MM.1S (cell line): Measurements from ENCODE around the gene PLAC8L1.

Experiments used
- DNase-seq: peaks from one replicate; pipeline ENCODE4 v3.0.0-alpha.2; 2015
- H2AFZ ChIP-seq: fragments of 300-600 bp; sonication (generic); 2 replicates; pipeline ENCODE4 v1.6.0; 2016; ENCODE audit warnings: antibody characterized with exemption, low read length
- H3F3A ChIP-seq: fragments of 300-600 bp; sonication (generic); 2 replicates; pipeline ENCODE4 v1.6.1; 2016; ENCODE audit warnings: mild to moderate bottlenecking, antibody characterized with exemption, low read length, moderate library complexity, mixed read lengths; ENCODE audit not compliant: insufficient read depth
- H3K27ac ChIP-seq: fragments of 300-600 bp; sonication (generic); 2 replicates; pipeline ENCODE4 v1.5.1; 2016; ENCODE audit warnings: mild to moderate bottlenecking, low read length
- H3K27me3 ChIP-seq: fragments of 300-600 bp; sonication (generic); replicated peaks from 2 replicates; pipeline ENCODE4 v1.6.0; 2016; ENCODE audit warnings: low read length; ENCODE audit not compliant: insufficient read depth
- H3K36me3 ChIP-seq: fragments of 300-600 bp; sonication (generic); replicated peaks from 2 replicates; pipeline ENCODE4 v1.6.1; 2016; ENCODE audit warnings: mild to moderate bottlenecking, low read length, mixed read lengths; ENCODE audit not compliant: insufficient read depth
- H3K4me1 ChIP-seq: fragments of 300-600 bp; sonication (generic); 2 replicates; pipeline ENCODE4 v1.6.1; 2016; ENCODE audit warnings: low read length, mixed read lengths
- H3K4me2 ChIP-seq: fragments of 300-600 bp; sonication (generic); 2 replicates; pipeline ENCODE4 v1.6.0; 2016; ENCODE audit warnings: low read depth, low read length
- H3K4me3 ChIP-seq: fragments of 300-600 bp; sonication (generic); 2 replicates; pipeline ENCODE4 v1.5.1; 2016; ENCODE audit warnings: low read length, mixed read lengths
- H3K79me2 ChIP-seq: fragments of 300-600 bp; sonication (generic); 2 replicates; pipeline ENCODE4 v1.6.1; 2016; ENCODE audit warnings: mixed run types, low read length, mixed read lengths
- H3K9ac ChIP-seq: fragments of 300-600 bp; sonication (generic); 2 replicates; pipeline ENCODE4 v1.6.1; 2016; ENCODE audit warnings: low read length, mixed read lengths
- H3K9me2 ChIP-seq: fragments of 300-600 bp; sonication (generic); replicated peaks from 2 replicates; pipeline ENCODE4 v1.6.1; 2016; ENCODE audit warnings: mild to moderate bottlenecking, low read length, mixed read lengths; ENCODE audit not compliant: insufficient read depth
- H3K9me3 ChIP-seq: fragments of 300-600 bp; sonication (generic); replicated peaks from 2 replicates; pipeline ENCODE4 v1.6.1; 2016; ENCODE audit warnings: mild to moderate bottlenecking, low read length, mixed read lengths; ENCODE audit not compliant: insufficient read depth
- H4K20me1 ChIP-seq: fragments of 300-600 bp; sonication (generic); 2 replicates; pipeline ENCODE4 v1.6.1; 2016; ENCODE audit warnings: mild to moderate bottlenecking, low read length, moderate library complexity, mixed read lengths; ENCODE audit not compliant: insufficient read depth
- EZH2 ChIP-seq: fragments of 300-600 bp; sonication (generic); optimal IDR thresholded peaks from 2 replicates; pipeline ENCODE3; 2017; ENCODE audit warnings: low read depth, mild to moderate bottlenecking, antibody characterized with exemption, low read length, mixed read lengths
- EZH2phosphoT487 ChIP-seq: fragments of 300-600 bp; sonication (generic); IDR thresholded peaks from 2 replicates; pipeline ENCODE4 v1.6.1; 2018; ENCODE audit warnings: antibody characterized with exemption, low read length
- TF ChIP-seq, protein P1 (sequence below): fragments of 300-600 bp; sonication (generic); IDR thresholded peaks from 2 replicates; pipeline ENCODE4 v1.5.1; 2016; ENCODE audit warnings: antibody characterized with exemption, low read length, mixed read lengths

Gene PLAC8L1

GRCh38 chr5:146069780-146070099 is 35.6 kb downstream of the PLAC8L1 start:
- Histone ChIP-seq H3K4me3 (no peak overlapping the region), H3K27ac (peak overlapping the region; percentile 41; the same call in 1 of the 2 replicates), H3K9me2 (no peaks in the 10 kb centered on the region), H3K36me3 (no peaks in the 10 kb centered on the region), H3K4me2 (peak overlapping the region; percentile 37; the same call in 1 of the 2 replicates), H3K27me3 (no peaks in the 10 kb centered on the region), H2AFZ (no peak overlapping the region), H3K4me1 (peaks cover 31% of the 10 kb centered on the region), H3K9me3 (no peaks in the 10 kb centered on the region), H4K20me1 (no peaks in the 10 kb centered on the region), H3K79me2 (no peaks in the 10 kb centered on the region), H3K9ac (no peak overlapping the region), H3F3A (peaks cover 8% of the 10 kb centered on the region; the same call in 1 of the 2 replicates)
- peak; percentile 48 for DNase-seq
- TF ChIP-seq, protein P1, sequence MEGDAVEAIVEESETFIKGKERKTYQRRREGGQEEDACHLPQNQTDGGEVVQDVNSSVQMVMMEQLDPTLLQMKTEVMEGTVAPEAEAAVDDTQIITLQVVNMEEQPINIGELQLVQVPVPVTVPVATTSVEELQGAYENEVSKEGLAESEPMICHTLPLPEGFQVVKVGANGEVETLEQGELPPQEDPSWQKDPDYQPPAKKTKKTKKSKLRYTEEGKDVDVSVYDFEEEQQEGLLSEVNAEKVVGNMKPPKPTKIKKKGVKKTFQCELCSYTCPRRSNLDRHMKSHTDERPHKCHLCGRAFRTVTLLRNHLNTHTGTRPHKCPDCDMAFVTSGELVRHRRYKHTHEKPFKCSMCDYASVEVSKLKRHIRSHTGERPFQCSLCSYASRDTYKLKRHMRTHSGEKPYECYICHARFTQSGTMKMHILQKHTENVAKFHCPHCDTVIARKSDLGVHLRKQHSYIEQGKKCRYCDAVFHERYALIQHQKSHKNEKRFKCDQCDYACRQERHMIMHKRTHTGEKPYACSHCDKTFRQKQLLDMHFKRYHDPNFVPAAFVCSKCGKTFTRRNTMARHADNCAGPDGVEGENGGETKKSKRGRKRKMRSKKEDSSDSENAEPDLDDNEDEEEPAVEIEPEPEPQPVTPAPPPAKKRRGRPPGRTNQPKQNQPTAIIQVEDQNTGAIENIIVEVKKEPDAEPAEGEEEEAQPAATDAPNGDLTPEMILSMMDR: no peak
- TF ChIP-seq EZH2: no peak
- no peak for TF ChIP-seq EZH2phosphoT487

GRCh38 chr5:146068977-146069779 is 36.2 kb downstream of the PLAC8L1 start:
- H3F3A ChIP-seq: peaks cover 8% of the 10 kb centered on the region; the same call in 1 of the 2 replicates
- peak; percentile 66 for DNase-seq
- H3K9me3 ChIP-seq: no peaks in the 10 kb centered on the region
- H3K9me2 ChIP-seq: no peaks in the 10 kb centered on the region
- H4K20me1 ChIP-seq: no peaks in the 10 kb centered on the region
- peaks cover 31% of the 10 kb centered on the region for H3K4me1 ChIP-seq
- H2AFZ ChIP-seq: no peak overlapping the region
- no peak overlapping the region for H3K9ac ChIP-seq
- no peaks in the 10 kb centered on the region for H3K79me2 ChIP-seq
- peak overlapping the region; percentile 41; the same call in 1 of the 2 replicates for H3K27ac ChIP-seq
- H3K4me2 ChIP-seq: peak overlapping the region; percentile 37; the same call in 1 of the 2 replicates
- H3K4me3 ChIP-seq: no peak overlapping the region
- no peaks in the 10 kb centered on the region for H3K27me3 ChIP-seq
- no peak for TF ChIP-seq EZH2
- TF ChIP-seq, protein P1: no peak
- no peak for TF ChIP-seq EZH2phosphoT487
- H3K36me3 ChIP-seq: no peaks in the 10 kb centered on the region

GRCh38 chr5:146068206-146068605 is 37.2 kb downstream of the PLAC8L1 start:
- H3K79me2 ChIP-seq: no peaks in the 10 kb centered on the region
- no peak overlapping the region for H2AFZ ChIP-seq
- no peak overlapping the region for H3K9ac ChIP-seq
- H3K27me3 ChIP-seq: no peaks in the 10 kb centered on the region
- H3K36me3 ChIP-seq: no peaks in the 10 kb centered on the region
- H3K4me1 ChIP-seq: peaks cover 31% of the 10 kb centered on the region
- no peaks in the 10 kb centered on the region for H3K9me2 ChIP-seq
- no peaks in the 10 kb centered on the region for H4K20me1 ChIP-seq
- no peaks in the 10 kb centered on the region for H3K9me3 ChIP-seq
- TF ChIP-seq EZH2 (no peak), EZH2phosphoT487 (no peak)
- TF ChIP-seq, protein P1: no peak
- DNase-seq: no peak
- H3K4me3 ChIP-seq: no peak overlapping the region
- H3K27ac ChIP-seq: no peak overlapping the region
- H3F3A ChIP-seq: peaks cover 8% of the 10 kb centered on the region; the same call in 1 of the 2 replicates
- H3K4me2 ChIP-seq: no peak overlapping the region
